SK-N-SH (cell line): Measurements from ENCODE around the gene CACNA2D4. TPM values are rescaled to one million over a fixed set of nuclear protein-coding genes. Genes with fewer than 3 reads are reported as not detected.
A peak's percentile ranks its signal among the peaks of the same experiment; 100 is the strongest.

Experiments used
- CTCF ChIA-PET: fragments of 300-600, 350-600 bp; formaldehyde crosslinking; extraction: SDS; loops from one replicate; lab custom pipeline; 2021; lab: Yijun Ruan, JAX
- POLR2A ChIA-PET: fragments of 350-600 bp; sonication (Branson Sonifier 250); formaldehyde crosslinking; extraction: SDS; loops from one replicate; lab custom pipeline; 2020; ENCODE audit warnings: antibody characterized with exemption, inconsistent platforms; lab: Yijun Ruan, JAX
- DNase-seq: peaks from one replicate; pipeline ENCODE4 v3.0.0; 2012
- H2AFZ ChIP-seq: fragments of 200-600 bp; sonication (generic); 2 replicates; pipeline ENCODE4 v1.8.1; 2016; ENCODE audit warnings: antibody characterized with exemption, mild to moderate bottlenecking, low read depth
- H3F3A ChIP-seq: fragments of 200-600 bp; sonication (generic); replicated peaks from 2 replicates; pipeline ENCODE3; 2016; ENCODE audit warnings: antibody characterized with exemption, mild to moderate bottlenecking; ENCODE audit not compliant: insufficient read depth
- H3K27ac ChIP-seq, 2 experiments: fragments of 200-500 bp in 1 of 2; fragments of 200-600 bp in 1 of 2; sonication (Bioruptor generic) in 1 of 2; sonication (generic), shearing (Covaris generic) in 1 of 2; 2 replicates each; pipeline versions ENCODE4 v1.5.1 to v1.6.1; 2014 to 2016; ENCODE audit warnings: low read depth in 2 of 2, inconsistent platforms in 1 of 2, low read length in 1 of 2, mild to moderate bottlenecking in 1 of 2, mixed read lengths in 1 of 2
- H3K27me3 ChIP-seq: fragments of 200-600 bp; sonication (generic), shearing (Covaris generic); 2 replicates; pipeline ENCODE4 v1.6.1; 2016; ENCODE audit warnings: mixed run types; ENCODE audit not compliant: insufficient read depth
- H3K36me3 ChIP-seq, 2 experiments: fragments of 200-500 bp in 1 of 2; fragments of 200-600 bp in 1 of 2; sonication (Bioruptor generic) in 1 of 2; sonication (generic) in 1 of 2; replicated peaks in 1 of 2; 2 replicates each; pipeline versions ENCODE3 to v1.5.1; 2014 to 2016; ENCODE audit warnings: low read length in 1 of 2, mild to moderate bottlenecking in 1 of 2; ENCODE audit not compliant: insufficient read depth in 2 of 2, control insufficient read depth in 1 of 2
- H3K4me1 ChIP-seq, 2 experiments: fragments of 200-500 bp in 1 of 2; fragments of 200-600 bp in 1 of 2; sonication (Bioruptor generic) in 1 of 2; sonication (generic), shearing (Covaris generic) in 1 of 2; 2 replicates each; pipeline versions ENCODE4 v1.5.1 to v1.6.1; 2014 to 2016; ENCODE audit warnings: low read depth in 1 of 2, low read length in 1 of 2, mixed run types in 1 of 2; ENCODE audit not compliant: insufficient read depth in 2 of 2, control insufficient read depth in 1 of 2
- H3K4me2 ChIP-seq: fragments of 200-600 bp; sonication (generic), shearing (Covaris generic); 2 replicates; pipeline ENCODE4 v1.6.1; 2017; ENCODE audit warnings: mixed run types
- H3K4me3 ChIP-seq, 2 experiments: fragments of 200-500 bp in 1 of 2; fragments of 200-600 bp in 1 of 2; sonication (Bioruptor generic) in 1 of 2; sonication (generic), shearing (Covaris generic) in 1 of 2; 2 replicates each; pipeline versions ENCODE4 v1.5.1 to v1.8.1; 2014 to 2016; ENCODE audit warnings: low read depth in 2 of 2, inconsistent platforms in 1 of 2, low read length in 1 of 2, mild to moderate bottlenecking in 1 of 2, mixed read lengths in 1 of 2, moderate library complexity in 1 of 2
- H3K79me2 ChIP-seq: fragments of 200-600 bp; sonication (generic); 2 replicates; pipeline ENCODE4 v1.8.1; 2017; ENCODE audit warnings: mild to moderate bottlenecking; ENCODE audit not compliant: insufficient read depth
- H3K9ac ChIP-seq: fragments of 200-600 bp; sonication (generic); 2 replicates; pipeline ENCODE4 v1.6.1; 2017; ENCODE audit warnings: mixed run types
- H3K9me2 ChIP-seq: fragments of 200-600 bp; sonication (generic); 2 replicates; pipeline ENCODE4 v1.6.1; 2017; ENCODE audit warnings: mixed run types
- H3K9me3 ChIP-seq: fragments of 200-600 bp; sonication (generic); 2 replicates; pipeline ENCODE4 v1.6.1; 2017; ENCODE audit warnings: mixed run types, mild to moderate bottlenecking, moderate library complexity
- H4K20me1 ChIP-seq: fragments of 200-600 bp; sonication (generic); 2 replicates; pipeline ENCODE4 v1.6.1; 2017; ENCODE audit warnings: mild to moderate bottlenecking, mixed run types; ENCODE audit not compliant: insufficient read depth
- FOSL2 ChIP-seq: IDR thresholded peaks from 2 replicates; pipeline ENCODE4 v1.4.0; 2012; ENCODE audit warnings: low read depth, mild to moderate bottlenecking, moderate library complexity, borderline replicate concordance
- FOXM1 ChIP-seq: IDR thresholded peaks from 2 replicates; pipeline ENCODE4 v1.4.0; 2012; ENCODE audit warnings: low read depth, mild to moderate bottlenecking
- MEF2A ChIP-seq: IDR thresholded peaks from 2 replicates; pipeline ENCODE4 v1.4.0; 2012; ENCODE audit warnings: low read depth, borderline replicate concordance
- MXI1 ChIP-seq: IDR thresholded peaks from 2 replicates; pipeline ENCODE4 v1.6.1; 2012; ENCODE audit warnings: mild to moderate bottlenecking, low read depth, low read length, improper control_type of control experiment
- POLR2AphosphoS5 ChIP-seq: IDR thresholded peaks from 2 replicates; pipeline ENCODE4 v1.6.1; 2012; ENCODE audit warnings: low read depth, low read length
- RAD21 ChIP-seq: IDR thresholded peaks from 2 replicates; pipeline ENCODE4 v1.6.1; 2012; ENCODE audit warnings: mild to moderate bottlenecking, low read length
- RFX5 ChIP-seq: IDR thresholded peaks from 2 replicates; pipeline ENCODE4 v1.6.1; 2012; ENCODE audit warnings: mild to moderate bottlenecking, improper control_type of control experiment, low read length
- SMC3 ChIP-seq: IDR thresholded peaks from 2 replicates; pipeline ENCODE4 v1.6.1; 2012; ENCODE audit warnings: low read depth, low read length, improper control_type of control experiment
- WGBS: methylation state at CpG from one replicate; pipeline ENCODE4 v1.1.6; 2017; ENCODE audit warnings: low lambda C conversion rate; 5-methylcytosine and 5-hydroxymethylcytosine counted together
- polyA plus RNA-seq, 3 experiments: library from polyadenylated mRNA; depleted of rRNA; stranded (reverse); fragments of >200 nt; gene quantifications; 2 replicates each; pipeline ENCODE4 v1.2.3, GENCODE V29; 2012
- TF ChIP-seq, protein P1 (sequence below): fragments of 150-350 bp; IDR thresholded peaks from 2 replicates; pipeline ENCODE4 v1.6.1; 2017; ENCODE audit warnings: antibody characterized with exemption, low read length, low read depth, borderline replicate concordance

CACNA2D4 gene
- polyA plus RNA-seq, 1 of the 3 experiments (the other 2 are of a cell fraction) = 0.02 TPM

GRCh38 chr12:1800401-1801302, 117.8 kb downstream of the CACNA2D4 start:
- Histone ChIP-seq H2AFZ (no peak overlapping the region), H3K4me3 (no peak overlapping the region), H3K9me3 (no peaks in the 10 kb centered on the region), H3K4me1 (peaks cover 0 to 34% of the 10 kb centered on the region in 2 experiments; a peak in 1 of 4 replicates), H3F3A (no peaks in the 10 kb centered on the region), H3K36me3 (no peaks in the 10 kb centered on the region), H3K27me3 (no peaks in the 10 kb centered on the region), H3K9me2 (no peaks in the 10 kb centered on the region), H3K27ac (peak overlapping the region in 1 of 2 experiments; percentile 12; a peak in 1 of 4 replicates), H3K4me2 (no peak overlapping the region), H3K9ac (no peak overlapping the region), H4K20me1 (no peaks in the 10 kb centered on the region), H3K79me2 (no peaks in the 10 kb centered on the region)
- CTCF ChIA-PET = interaction anchor here (0.8 to 17.5 kb wide), 10 partner anchors 9 to 786 kb away, joined by 3 to 349 read pairs (median 4); partner anchors contain the start of gene LRTM2
- peak; percentile 21; the same call in 1 of the 2 replicates for TF ChIP-seq SMC3
- TF ChIP-seq RAD21 = peak; percentile 57
- TF ChIP-seq MXI1 = 0 out of 2 replicates have a peak, but pooled peaks have one; percentile 11
- TF ChIP-seq POLR2AphosphoS5 = no peak
- no peak for TF ChIP-seq RFX5
- POLR2A ChIA-PET = no interaction called here
- peak; percentile 68 for DNase-seq
- 71% methylated on average over 4 of the region's 14 CpGs for WGBS

- H4K20me1 ChIP-seq = no peaks in the 10 kb centered on the region
- H3K9ac ChIP-seq = no peak overlapping the region
- POLR2A ChIA-PET = no interaction called here
- no peaks in the 10 kb centered on the region for H3K79me2 ChIP-seq
- TF ChIP-seq, protein P1, sequence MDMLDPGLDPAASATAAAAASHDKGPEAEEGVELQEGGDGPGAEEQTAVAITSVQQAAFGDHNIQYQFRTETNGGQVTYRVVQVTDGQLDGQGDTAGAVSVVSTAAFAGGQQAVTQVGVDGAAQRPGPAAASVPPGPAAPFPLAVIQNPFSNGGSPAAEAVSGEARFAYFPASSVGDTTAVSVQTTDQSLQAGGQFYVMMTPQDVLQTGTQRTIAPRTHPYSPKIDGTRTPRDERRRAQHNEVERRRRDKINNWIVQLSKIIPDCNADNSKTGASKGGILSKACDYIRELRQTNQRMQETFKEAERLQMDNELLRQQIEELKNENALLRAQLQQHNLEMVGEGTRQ = no peak
- TF ChIP-seq MEF2A (no peak), RFX5 (no peak), FOSL2 (no peak), FOXM1 (no peak)
- 75% methylated on average over 6 of the region's 12 CpGs for WGBS
- peak; percentile 18 for DNase-seq
- H3K9me3 ChIP-seq = no peaks in the 10 kb centered on the region
- no peak overlapping the region; a peak in 1 of 4 replicates for H3K27ac ChIP-seq
- no peaks in the 10 kb centered on the region for H3K36me3 ChIP-seq
- H3K4me3 ChIP-seq = no peak overlapping the region
- no peaks in the 10 kb centered on the region for H3K9me2 ChIP-seq
- CTCF ChIA-PET = interaction anchor here (0.8 to 17.5 kb wide), 7 partner anchors 9 to 786 kb away, joined by 3 to 349 read pairs (median 4); no protein-coding TSS in a partner anchor
- H3F3A ChIP-seq = no peaks in the 10 kb centered on the region
- no peak overlapping the region for H3K4me2 ChIP-seq
- peaks cover 0 to 37% of the 10 kb centered on the region in 2 experiments; a peak in 1 of 4 replicates for H3K4me1 ChIP-seq
- no peaks in the 10 kb centered on the region for H3K27me3 ChIP-seq
- no peak overlapping the region for H2AFZ ChIP-seq
Observed at GRCh38 chr12:1799882-1800400, 118.5 kb downstream of the CACNA2D4 start.
